A673 (cell line): ENCODE data around the gene ELP4. TPM values are rescaled to one million over a fixed set of nuclear protein-coding genes. Genes with fewer than 3 reads are reported as not detected.

Experiments
- BruUV-seq: library from RNA; stranded (reverse); fragments of 400-500 nt; replicated peaks from 2 replicates; lab custom pipeline; 2021; lab: Mats Ljungman, UMichigan
- CTCF ChIA-PET: fragments of 300-600 bp; sonication (Branson Sonifier 250); formaldehyde crosslinking; loops from one replicate; lab custom pipeline; 2022; ENCODE audit warnings: antibody characterized with exemption; lab: Charles Lee
- POLR2A ChIA-PET: fragments of 300-600 bp; sonication (Branson Sonifier 250); formaldehyde crosslinking; loops from one replicate; lab custom pipeline; 2022; ENCODE audit warnings: antibody characterized with exemption; ENCODE audit not compliant: low non-redundant PET; lab: Charles Lee
- DNase-seq: peaks from one replicate; pipeline ENCODE4 v3.0.0-alpha.2; 2015; ENCODE audit warnings: low spot score
- H3K27ac ChIP-seq: fragments of 200-600 bp; sonication (generic); 2 replicates; pipeline ENCODE4 v1.5.1; 2016; ENCODE audit warnings: mixed run types, low read depth, mild to moderate bottlenecking, mixed read lengths, antibody characterized with exemption, low read length; ENCODE audit not compliant: poor library complexity, severe bottlenecking
- H3K27me3 ChIP-seq: fragments of 200-600 bp; sonication (generic); replicated peaks from 2 replicates; pipeline ENCODE4 v1.6.1; 2017; ENCODE audit warnings: mixed run types, low read depth, mild to moderate bottlenecking, mixed read lengths, antibody characterized with exemption, low read length; ENCODE audit not compliant: insufficient read depth, poor library complexity
- H3K36me3 ChIP-seq: fragments of 200-600 bp; sonication (generic); 2 replicates; pipeline ENCODE4 v1.6.1; 2016; ENCODE audit warnings: mixed run types, mild to moderate bottlenecking, mixed read lengths, antibody characterized with exemption, low read length; ENCODE audit not compliant: insufficient read depth, poor library complexity, severe bottlenecking
- H3K4me1 ChIP-seq: fragments of 200-600 bp; sonication (generic); 2 replicates; pipeline ENCODE4 v1.6.1; 2017; ENCODE audit warnings: mixed run types, mild to moderate bottlenecking, mixed read lengths, antibody characterized with exemption, low read length; ENCODE audit not compliant: insufficient read depth, poor library complexity, severe bottlenecking
- H3K4me3 ChIP-seq: fragments of 200-600 bp; sonication (generic); 2 replicates; pipeline ENCODE4 v1.5.1; 2016; ENCODE audit warnings: low read depth, mixed run types, mild to moderate bottlenecking, mixed read lengths, low read length; ENCODE audit not compliant: poor library complexity, severe bottlenecking
- H3K9me3 ChIP-seq: fragments of 200-600 bp; sonication (generic); 2 replicates; pipeline ENCODE4 v1.6.1; 2016; ENCODE audit warnings: mixed run types, low read depth, mild to moderate bottlenecking, mixed read lengths, antibody characterized with exemption, low read length; ENCODE audit not compliant: poor library complexity, severe bottlenecking
- CTCF ChIP-seq: fragments of 300-800, 200-600 bp; sonication (generic); conservative IDR thresholded peaks from 2 replicates; pipeline ENCODE4 v1.5.1; 2017; ENCODE audit warnings: low read depth, mild to moderate bottlenecking, antibody characterized with exemption, low read length, moderate library complexity, mixed read lengths
- EZH2 ChIP-seq: fragments of 200-600 bp; sonication (generic); IDR thresholded peaks from 2 replicates; pipeline ENCODE4 v1.6.1; 2017; ENCODE audit warnings: borderline replicate concordance, low read depth, mild to moderate bottlenecking, mixed read lengths, antibody characterized with exemption, low read length; ENCODE audit not compliant: poor library complexity, severe bottlenecking
- intact Hi-C: fragments of 100-400 bp; cut with micrococcal nuclease; formaldehyde crosslinking; loops from one replicate; pipeline ENCODE4 v1.10.0; 2022; ENCODE audit not compliant: unreplicated experiment
- total RNA-seq: library from RNA; stranded (reverse); gene quantifications from 2 replicates; pipeline ENCODE4 v1.2.3, GENCODE V29; 2021

ELP4 gene
- total RNA-seq, 1 experiment from 2014 or later, result 49.4 TPM

GRCh38 chr11:31610544-31610943, 101.0 kb downstream of the ELP4 start:
- POLR2A ChIA-PET, result no interaction called here
- no peaks in the 10 kb centered on the region for H3K9me3 ChIP-seq
- H3K27me3 ChIP-seq, result no peaks in the 10 kb centered on the region
- TF ChIP-seq CTCF (no peak), EZH2 (no peak)
- peaks cover 17% of the 10 kb centered on the region for H3K4me1 ChIP-seq
- no peaks in the 10 kb centered on the region for H3K36me3 ChIP-seq
- CTCF ChIA-PET, result no interaction called here
- H3K27ac ChIP-seq, result no peak overlapping the region
- no TSS peak for BruUV-seq
- DNase-seq, result no peak
- intact Hi-C loops, result no loop called here
- no peak overlapping the region for H3K4me3 ChIP-seq

GRCh38 chr11:31617246-31617645, 107.7 kb downstream of the ELP4 start:
- ChIA-PET POLR2A (no interaction called here), CTCF (interaction anchor here (0.5 kb wide), 1 partner anchor 380 kb away, joined by 3 read pairs; no protein-coding TSS in a partner anchor)
- Histone ChIP-seq H3K36me3 (no peaks in the 10 kb centered on the region), H3K27me3 (no peaks in the 10 kb centered on the region), H3K9me3 (no peaks in the 10 kb centered on the region), H3K4me3 (no peak overlapping the region), H3K4me1 (peaks cover 2% of the 10 kb centered on the region), H3K27ac (no peak overlapping the region)
- BruUV-seq, result no TSS peak
- intact Hi-C loops, result no loop called here
- TF ChIP-seq EZH2, result no peak
- no peak for DNase-seq

GRCh38 chr11:31619980-31620379, 110.4 kb downstream of the ELP4 start:
- TF ChIP-seq EZH2, result no peak
- no peak for TF ChIP-seq CTCF
- no peak for DNase-seq
- ChIA-PET POLR2A (no interaction called here), CTCF (no interaction called here)
- Histone ChIP-seq H3K27ac (no peak overlapping the region), H3K9me3 (no peaks in the 10 kb centered on the region), H3K4me3 (no peak overlapping the region), H3K4me1 (no peaks in the 10 kb centered on the region), H3K27me3 (no peaks in the 10 kb centered on the region), H3K36me3 (no peaks in the 10 kb centered on the region)
- intact Hi-C loops, result no loop called here
- BruUV-seq, result no TSS peak

GRCh38 chr11:31620434-31620833, 110.9 kb downstream of the ELP4 start:
- no peak for DNase-seq
- TF ChIP-seq EZH2 (no peak), CTCF (no peak)
- intact Hi-C loops, result no loop called here
- ChIA-PET POLR2A (no interaction called here), CTCF (no interaction called here)
- H3K27ac ChIP-seq, result no peak overlapping the region
- H3K27me3 ChIP-seq, result no peaks in the 10 kb centered on the region
- BruUV-seq, result no TSS peak
- H3K9me3 ChIP-seq, result no peaks in the 10 kb centered on the region
- no peaks in the 10 kb centered on the region for H3K36me3 ChIP-seq
- no peak overlapping the region for H3K4me3 ChIP-seq
- H3K4me1 ChIP-seq, result no peaks in the 10 kb centered on the region
